NCI-H526 (cell line): ENCODE data around the gene KHDRBS2.

Source experiments
- DNase-seq, 2 experiments: peaks; one replicate each; lab custom pipeline; 2025; lab: John Stamatoyannopoulos, UW

KHDRBS2 gene

GRCh38 chr6:62035952-62036351 is 250.1 kb downstream of the KHDRBS2 start:
- DNase-seq: no peak

DNA sequence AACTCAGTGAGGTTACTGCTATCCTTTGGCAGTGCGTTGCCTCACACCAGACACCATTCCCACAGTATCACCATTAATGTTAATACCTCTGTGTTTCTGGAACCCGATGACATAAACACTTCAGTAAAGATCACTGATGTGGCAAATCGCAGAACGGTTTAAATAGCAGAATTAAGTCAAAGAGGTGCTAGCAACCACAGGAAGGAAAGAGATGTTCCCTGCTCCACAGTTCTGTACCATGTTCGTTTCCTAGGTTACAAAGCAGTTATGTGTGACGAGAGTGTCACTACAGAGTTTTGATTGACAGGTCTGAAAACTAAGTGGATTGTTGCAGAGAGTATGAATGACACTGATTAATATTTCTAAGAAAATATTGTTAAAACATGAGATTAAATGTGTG is 272.3 kb downstream of the KHDRBS2 start:
- DNase-seq: no peak

DNA sequence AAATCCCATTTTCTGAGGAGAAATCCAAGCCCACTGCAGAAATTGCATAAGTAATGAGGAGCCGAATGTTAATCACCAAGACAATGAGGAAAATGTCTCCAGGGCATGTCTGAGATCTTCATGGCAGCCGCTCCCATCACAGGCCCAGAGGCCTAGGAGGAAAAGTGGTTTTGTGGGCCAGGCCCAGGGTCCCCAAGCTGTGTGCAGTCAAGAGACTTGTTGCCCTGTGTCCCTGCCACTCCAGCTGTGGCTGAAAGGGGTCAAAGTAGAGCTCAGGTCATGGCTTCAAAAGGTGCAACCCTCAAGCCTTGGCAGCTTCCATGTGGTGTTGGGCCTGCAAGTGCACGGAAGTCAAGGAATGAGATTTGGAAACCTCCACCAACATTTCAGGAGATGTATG is 276.6 kb downstream of the KHDRBS2 start:
- DNase-seq: no peak

- DNase-seq: no peak
Observed at GRCh38 chr6:61989616-61990015, 296.4 kb downstream of the KHDRBS2 start.

- no peak for DNase-seq
Observed at GRCh38 chr6:61980622-61981021, 305.4 kb downstream of the KHDRBS2 start.

GRCh38 chr6:61977947-61978346 is 308.1 kb downstream of the KHDRBS2 start:
- DNase-seq: no peak

DNA sequence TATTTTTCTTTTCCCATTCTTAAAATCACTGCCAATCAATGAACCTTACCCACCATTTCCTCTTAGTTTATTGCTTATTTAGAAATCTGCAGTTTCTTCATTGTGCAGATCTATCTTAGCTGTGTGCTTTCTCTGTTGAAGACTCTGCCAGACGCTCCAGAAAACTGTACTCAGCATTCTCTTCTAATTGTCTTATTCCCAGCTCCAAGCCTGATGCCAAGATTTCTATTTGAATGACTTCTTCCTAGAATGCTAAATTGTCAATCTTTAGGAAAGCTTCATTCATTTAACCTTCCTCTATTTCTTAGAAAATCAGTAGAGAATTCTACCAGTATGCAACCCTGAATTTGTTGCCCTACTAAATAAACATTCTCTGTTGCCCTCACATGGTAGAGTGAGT is 308.9 kb downstream of the KHDRBS2 start:
- no peak for DNase-seq

DNA sequence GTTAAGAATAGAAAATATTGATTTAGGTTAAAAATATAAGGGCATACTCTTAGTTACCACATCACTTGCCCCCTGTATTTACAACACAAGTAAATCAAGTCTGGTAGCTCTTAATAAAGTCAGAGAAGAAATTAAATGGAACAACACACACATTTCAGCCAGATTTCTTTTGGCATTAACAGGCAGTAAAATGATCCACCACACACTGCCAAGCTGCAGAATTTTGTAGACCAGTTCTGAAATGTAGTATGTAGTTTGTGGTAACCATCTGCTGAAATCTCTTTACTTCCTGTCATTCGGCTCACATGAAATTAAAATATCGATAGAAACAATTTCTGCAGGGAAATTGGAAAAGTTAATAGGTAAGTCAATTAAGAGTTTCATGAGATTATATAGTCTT is 326.8 kb downstream of the KHDRBS2 start:
- no peak for DNase-seq

- no peak for DNase-seq
Observed at GRCh38 chr6:61953851-61954250, 332.2 kb downstream of the KHDRBS2 start.

GRCh38 chr6:61951586-61951985 is 334.4 kb downstream of the KHDRBS2 start:
- no peak for DNase-seq

DNA sequence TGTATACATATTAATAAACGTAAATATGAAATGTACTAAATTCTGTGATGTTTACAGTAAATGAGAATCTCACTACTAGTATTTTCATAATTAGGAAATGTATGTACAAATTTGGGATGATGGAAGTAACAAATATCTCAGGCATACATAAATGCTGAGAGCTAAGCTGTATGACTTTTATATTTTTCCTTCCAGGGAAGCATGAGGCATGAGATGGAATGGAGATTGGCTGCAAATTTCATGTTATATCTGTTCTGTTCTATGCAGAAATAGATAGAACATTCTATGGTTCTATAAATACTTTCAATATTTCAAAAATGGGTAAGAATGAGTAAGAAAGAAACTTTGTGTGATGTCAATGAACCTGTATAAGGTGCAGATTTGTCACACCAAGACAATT is 335.2 kb downstream of the KHDRBS2 start:
- no peak for DNase-seq

DNA sequence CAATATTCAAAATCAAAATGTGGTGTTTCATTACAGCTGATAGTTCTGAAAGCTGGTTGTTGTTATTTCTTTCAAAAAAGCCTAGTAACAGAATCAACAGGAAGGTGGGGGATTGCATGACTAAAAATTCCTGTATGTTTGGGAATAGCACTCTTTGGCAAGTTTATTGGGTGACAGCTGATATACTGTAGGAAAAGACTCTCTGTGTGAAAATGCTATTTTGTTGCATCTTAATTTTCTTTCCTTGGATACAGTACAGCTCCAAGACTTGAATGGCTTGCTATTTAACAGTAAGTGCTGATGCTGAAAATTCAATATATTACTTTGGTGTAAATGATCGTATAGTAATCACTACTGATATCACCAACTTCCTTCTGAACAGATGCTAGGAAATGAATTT is 336.1 kb downstream of the KHDRBS2 start:
- no peak for DNase-seq

- DNase-seq: no peak
Observed at GRCh38 chr6:61949161-61949560, 336.9 kb downstream of the KHDRBS2 start.

DNA sequence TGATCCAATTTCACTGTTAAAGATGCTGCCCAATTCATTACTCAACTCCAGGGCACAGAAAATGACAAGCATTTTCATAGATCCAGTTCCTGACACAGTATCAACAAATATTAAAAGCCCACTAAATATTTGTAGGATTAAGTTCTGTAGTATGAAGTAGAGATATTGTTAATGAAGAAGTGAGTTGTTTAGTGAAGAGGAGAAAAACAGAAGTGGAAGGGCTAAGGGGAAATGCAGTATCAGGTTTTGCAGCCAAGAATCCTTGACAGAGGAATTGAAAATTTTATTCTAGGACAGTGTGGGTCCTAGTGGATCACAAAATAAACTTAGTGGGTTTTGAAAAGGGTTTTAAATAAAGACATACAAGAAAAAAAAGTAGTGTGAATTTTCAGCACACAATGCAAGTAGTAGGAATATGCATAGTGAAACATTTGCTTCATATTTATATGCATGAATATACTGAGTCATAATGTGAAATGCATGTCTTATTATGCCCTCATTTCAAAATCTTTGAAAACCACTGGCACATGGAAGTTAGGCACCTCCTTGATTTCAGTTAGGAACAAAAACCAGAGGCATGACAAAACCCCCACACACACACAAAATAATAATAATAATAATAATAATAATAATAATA is 338.6 kb downstream of the KHDRBS2 start:
- DNase-seq: no peak

- no peak for DNase-seq
Observed at GRCh38 chr6:61940919-61941318, 345.1 kb downstream of the KHDRBS2 start.

GRCh38 chr6:61935242-61935846 is 350.7 kb downstream of the KHDRBS2 start:
- DNase-seq: no peak

- no peak for DNase-seq
Observed at GRCh38 chr6:61909486-61909885, 376.5 kb downstream of the KHDRBS2 start.

- peak in 1 of 2 experiments; percentile 13 for DNase-seq
Observed at GRCh38 chr6:61901748-61902147, 384.3 kb downstream of the KHDRBS2 start.

GRCh38 chr6:61894536-61894935 is 391.5 kb downstream of the KHDRBS2 start:
- DNase-seq: no peak

- DNase-seq: no peak
Observed at GRCh38 chr6:61887423-61887822, 398.6 kb downstream of the KHDRBS2 start.

- DNase-seq: peak in 1 of 2 experiments; percentile 30
Observed at GRCh38 chr6:61886608-61887259, 399.3 kb downstream of the KHDRBS2 start.

GRCh38 chr6:61869632-61870400 is 416.2 kb downstream of the KHDRBS2 start:
- no peak for DNase-seq
